Measurements from ENCODE around the gene MPRIP.

Gene MPRIP

GRCh38 chr17:17104494-17104893 is 62.2 kb downstream of the MPRIP start:
- POLR2A ChIA-PET = no interaction called here
- TF ChIP-seq CTCF (IDR thresholded peaks at IDR 0.05; ENCODE audit: insufficient read depth, low read length, missing control alignments) = no peak
- CTCF ChIA-PET = no interaction called here
- DNase-seq (ENCODE audit: low read depth, low spot score) = no peak
- H3K4me3 ChIP-seq (ENCODE audit: low read depth, low read length) = no peak overlapping the region

- CTCF ChIA-PET = interaction anchor here (1.1 to 1.2 kb wide), 2 partner anchors 12 to 20 kb away, joined by 3 read pairs; no protein-coding TSS in a partner anchor
- H3K4me3 ChIP-seq (ENCODE audit: low read depth, low read length) = no peak overlapping the region
- no peak for TF ChIP-seq CTCF (IDR thresholded peaks at IDR 0.05; ENCODE audit: insufficient read depth, low read length, missing control alignments)
- POLR2A ChIA-PET = no interaction called here
- DNase-seq (ENCODE audit: low read depth, low spot score) = no peak
Observed at GRCh38 chr17:17105976-17106375, 63.7 kb downstream of the MPRIP start.

DNA sequence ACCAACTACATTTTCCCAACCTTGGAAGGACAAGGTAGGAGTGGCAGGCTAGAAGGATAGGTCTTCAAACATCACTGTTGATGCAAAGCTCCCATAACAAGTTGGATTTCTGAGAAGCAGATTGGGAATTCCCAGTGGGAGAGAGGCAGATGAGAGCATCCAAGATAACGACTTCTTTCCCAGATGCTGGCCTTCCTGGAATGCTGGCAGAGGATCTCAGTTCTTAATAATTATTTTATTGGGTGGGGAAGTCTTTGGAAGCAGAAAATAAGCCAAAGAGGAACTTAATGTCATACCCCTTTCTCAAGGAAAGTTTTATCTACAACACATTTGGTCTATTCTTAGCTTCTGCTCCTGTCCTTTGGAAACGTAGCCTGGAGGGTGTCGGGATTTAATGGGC is 64.5 kb downstream of the MPRIP start:
- POLR2A ChIA-PET = no interaction called here
- no peak for TF ChIP-seq CTCF (IDR thresholded peaks at IDR 0.05; ENCODE audit: insufficient read depth, low read length, missing control alignments)
- no peak overlapping the region for H3K4me3 ChIP-seq (ENCODE audit: low read depth, low read length)
- no peak for DNase-seq (ENCODE audit: low read depth, low spot score)
- CTCF ChIA-PET = interaction anchor here (0.9 to 1.2 kb wide), 3 partner anchors 12 to 19 kb away, joined by 3 read pairs; no protein-coding TSS in a partner anchor

GRCh38 chr17:17107281-17107680 is 65.0 kb downstream of the MPRIP start:
- ChIA-PET CTCF (interaction anchor here (0.9 to 1.7 kb wide), 5 partner anchors 12 to 102 kb away, joined by 3 to 7 read pairs (median 3); no protein-coding TSS in a partner anchor), POLR2A (no interaction called here)
- DNase-seq (ENCODE audit: low read depth, low spot score) = no peak
- no peak overlapping the region for H3K4me3 ChIP-seq (ENCODE audit: low read depth, low read length)
- no peak for TF ChIP-seq CTCF (IDR thresholded peaks at IDR 0.05; ENCODE audit: insufficient read depth, low read length, missing control alignments)

DNA sequence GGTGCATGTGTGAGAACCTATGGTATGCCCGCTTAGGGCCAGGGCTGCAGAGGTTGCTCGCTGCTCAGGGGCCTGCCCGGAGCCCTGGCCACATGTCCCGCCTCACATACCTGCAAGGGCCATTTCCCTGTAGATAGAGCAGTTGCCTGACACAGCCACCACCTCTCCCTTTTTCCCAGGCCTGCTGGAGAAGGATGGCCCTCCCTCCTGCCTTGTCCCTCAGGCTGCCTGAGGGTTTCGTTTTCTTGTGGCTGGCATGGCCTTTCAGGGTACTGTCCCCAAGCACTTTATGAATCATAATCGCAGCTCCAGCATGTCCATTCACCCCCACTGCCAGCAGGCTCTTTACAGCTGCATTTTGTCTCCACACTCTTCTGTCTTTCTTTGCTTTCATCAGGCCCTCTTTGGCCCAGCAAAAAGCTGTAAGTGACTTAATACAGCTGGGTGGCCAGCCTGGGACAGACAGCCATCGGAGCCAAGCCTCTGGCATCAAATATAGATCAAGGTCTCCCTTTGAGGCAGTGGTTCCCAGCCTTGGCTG is 65.7 kb downstream of the MPRIP start:
- ChIA-PET POLR2A (no interaction called here), CTCF (interaction anchor here (0.8 to 1.7 kb wide), 7 partner anchors 9 to 118 kb away, joined by 3 to 7 read pairs (median 4); no protein-coding TSS in a partner anchor)
- no peak overlapping the region for H3K4me3 ChIP-seq (ENCODE audit: low read depth, low read length)
- no peak for TF ChIP-seq CTCF (IDR thresholded peaks at IDR 0.05; ENCODE audit: insufficient read depth, low read length, missing control alignments)
- no peak for DNase-seq (ENCODE audit: low read depth, low spot score)

GRCh38 chr17:17108451-17109049 is 66.3 kb downstream of the MPRIP start:
- no peak for TF ChIP-seq CTCF (IDR thresholded peaks at IDR 0.05; ENCODE audit: insufficient read depth, low read length, missing control alignments)
- no peak for DNase-seq (ENCODE audit: low read depth, low spot score)
- ChIA-PET POLR2A (no interaction called here), CTCF (interaction anchor here (0.8 to 1.7 kb wide), 7 partner anchors 8 to 118 kb away, joined by 3 to 7 read pairs (median 4); no protein-coding TSS in a partner anchor)
- H3K4me3 ChIP-seq (ENCODE audit: low read depth, low read length) = no peak overlapping the region

Measured in AG04449 (cell line).